T47D (cell line): Measurements from ENCODE around the gene ARGLU1.

Experiments used
- DNase-seq, 2 experiments: peaks; one replicate each; pipeline versions ENCODE4 v3.0.0 to v3.0.0-alpha.2; 2011 to 2012; ENCODE audit warnings: low read depth in 1 of 2, low spot score in 1 of 2
- JUND ChIP-seq: IDR thresholded peaks from 2 replicates; pipeline ENCODE4 v1.6.1; 2012; ENCODE audit warnings: low read depth
- in situ Hi-C: cut with HindIII; loops from 2 replicates; pipeline ENCODE4 v1.10.0; 2016; ENCODE audit warnings: low sequenced_read_pairs, low pct_unique_long_range_greater_than_20kb

ARGLU1 gene

DNA sequence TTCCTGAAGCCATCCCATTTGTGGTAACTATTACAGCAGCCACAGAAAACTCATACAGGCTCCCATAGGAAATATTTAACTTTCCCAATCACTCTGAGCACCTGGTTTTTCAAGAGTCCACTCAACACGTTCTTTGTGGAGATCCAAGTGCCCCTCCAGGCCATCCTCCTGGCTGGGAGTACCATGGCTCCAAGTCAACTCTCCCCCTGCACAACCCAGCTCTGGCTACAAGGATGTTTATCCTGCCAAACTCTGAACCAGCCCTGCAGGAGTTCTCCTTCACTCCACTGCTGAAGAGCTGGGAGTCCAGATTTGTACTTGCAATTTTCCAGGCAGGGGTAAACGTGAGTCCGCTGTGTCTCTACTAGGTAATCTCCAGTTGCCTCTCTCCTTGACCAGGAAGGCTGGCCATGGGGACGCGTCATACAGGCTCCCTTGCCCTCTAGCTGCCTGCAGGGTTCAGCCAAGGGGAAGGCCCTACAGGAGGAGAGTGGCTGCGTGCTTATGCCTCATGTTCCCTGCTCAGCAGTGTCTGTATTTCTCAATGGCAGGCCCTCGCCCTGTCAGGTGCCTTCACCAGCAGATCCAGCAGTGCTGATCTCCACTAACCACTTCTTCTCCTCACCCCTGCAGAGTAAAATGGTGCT, 29.9 kb upstream of the ARGLU1 start:
- DNase-seq, result no peak
- in situ Hi-C loops, result no loop called here
- TF ChIP-seq JUND, result no peak

DNA sequence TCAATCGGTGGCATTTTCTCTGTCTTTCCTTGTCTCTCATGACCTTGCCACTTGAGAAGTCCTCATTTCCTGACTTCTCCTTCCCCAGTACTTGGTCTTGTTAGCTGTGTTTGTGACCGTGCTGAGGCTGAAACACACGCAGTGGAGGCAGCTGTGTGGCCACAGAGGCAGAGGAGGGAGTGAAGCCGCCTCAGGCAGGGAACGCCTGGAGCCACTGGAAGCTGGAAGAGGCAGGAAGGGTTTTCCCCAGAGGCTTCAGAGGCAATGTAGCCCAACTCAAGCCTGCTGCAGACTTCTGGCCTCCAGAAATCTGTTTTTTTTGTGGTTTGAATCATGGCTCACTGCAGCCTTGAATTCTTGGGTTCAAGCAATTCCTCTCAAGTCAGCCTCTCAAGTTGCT, 29.2 kb upstream of the ARGLU1 start:
- in situ Hi-C loops, result no loop called here

DNA sequence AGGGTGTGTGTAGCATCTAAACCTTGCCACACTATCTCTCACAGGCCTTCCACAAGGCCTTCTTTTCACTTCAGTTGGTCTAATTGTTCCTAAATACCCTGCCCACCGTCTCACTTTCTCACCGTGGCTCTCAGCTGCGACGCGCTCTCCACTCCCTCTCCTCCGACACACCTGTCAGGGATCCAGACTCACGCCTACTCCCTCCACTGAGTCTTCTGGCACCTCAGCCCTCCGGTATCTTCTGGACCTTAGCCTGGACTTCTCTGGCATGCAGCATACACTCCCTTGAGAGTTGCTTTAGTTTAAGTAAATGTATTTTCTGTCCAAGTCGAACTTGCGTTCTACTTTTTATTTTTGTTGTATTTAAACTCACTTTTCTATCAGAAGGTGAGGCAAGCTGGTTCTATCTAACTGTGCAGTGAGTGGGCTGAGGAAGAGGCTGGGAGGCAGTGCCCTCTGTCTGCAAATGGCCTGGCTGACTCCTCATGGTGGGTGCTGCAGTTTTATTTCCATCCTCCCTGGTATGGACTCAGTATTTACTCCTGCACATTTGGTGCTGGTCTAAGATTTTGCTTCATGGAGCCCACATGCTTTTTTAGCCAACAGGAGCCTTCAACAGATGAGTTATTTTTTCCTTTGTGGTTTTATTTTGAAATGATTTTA, 28.5 kb upstream of the ARGLU1 start:
- TF ChIP-seq JUND, result no peak
- in situ Hi-C loops, result no loop called here
- DNase-seq, result no peak

More for the DNA sequence above, 29.2 kb upstream of the ARGLU1 start:
- DNase-seq, result no peak
- TF ChIP-seq JUND, result no peak

DNA sequence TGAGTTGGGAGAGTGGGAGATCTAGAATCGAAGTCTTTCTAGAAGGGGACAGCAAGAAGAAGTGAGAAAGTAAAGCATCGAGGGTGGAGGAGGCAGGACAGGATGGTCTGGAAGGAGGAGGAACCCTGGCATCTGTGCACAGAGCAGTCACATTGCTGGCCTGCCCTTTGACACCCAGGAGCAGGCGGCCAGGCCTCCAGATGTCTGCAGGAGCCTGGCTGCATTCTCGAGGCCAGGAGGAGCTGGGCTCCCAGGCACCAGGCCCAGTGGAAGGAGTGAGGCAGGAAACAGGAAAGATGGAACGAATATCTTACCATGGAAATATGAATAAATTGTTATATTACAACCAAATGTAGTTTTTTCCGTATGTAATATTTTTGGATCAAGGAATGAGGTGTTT, 27.7 kb upstream of the ARGLU1 start:
- DNase-seq, result no peak
- in situ Hi-C loops, result no loop called here
- no peak for TF ChIP-seq JUND

DNA sequence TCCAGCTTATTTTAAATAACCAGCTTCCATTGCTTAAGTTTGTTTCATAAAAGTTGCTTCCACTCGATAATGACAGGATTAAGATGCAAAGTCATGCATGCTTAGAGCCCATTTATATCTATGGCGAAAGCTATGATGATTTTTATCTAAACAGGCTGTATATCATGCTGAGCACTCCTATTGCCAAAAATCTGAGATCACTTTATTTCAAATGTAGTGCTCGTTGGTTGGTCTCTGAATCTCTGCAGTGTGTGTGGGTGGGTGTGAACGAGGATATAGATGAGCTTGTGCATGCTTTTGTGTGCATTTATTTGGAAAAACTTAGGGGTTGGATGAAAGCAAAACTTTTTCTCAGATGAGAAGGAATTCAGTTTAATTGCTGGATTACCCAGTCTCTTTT, 27.0 kb upstream of the ARGLU1 start:
- no peak for TF ChIP-seq JUND
- in situ Hi-C loops, result no loop called here
- no peak for DNase-seq

DNA sequence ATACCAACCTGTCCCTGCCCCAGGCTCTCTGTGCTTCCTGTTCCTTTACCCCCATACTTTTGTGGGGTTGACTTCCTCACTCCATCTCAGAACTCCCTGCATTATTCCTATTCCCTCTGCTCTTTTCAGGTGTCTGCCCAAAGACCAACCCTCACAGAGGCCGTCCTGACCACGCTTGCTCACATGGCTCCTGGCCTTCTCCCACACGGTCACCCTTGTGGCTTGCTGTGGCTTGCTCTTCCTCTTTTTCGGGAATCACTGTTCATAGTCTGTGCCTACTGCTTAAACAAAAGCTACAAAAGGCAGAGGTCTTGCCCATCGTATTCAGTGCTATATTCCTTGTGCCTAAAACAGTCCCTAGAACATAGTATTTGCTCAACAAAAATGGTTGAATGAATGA, 25.2 kb upstream of the ARGLU1 start:
- DNase-seq, result no peak
- in situ Hi-C loops, result no loop called here
- no peak for TF ChIP-seq JUND

DNA sequence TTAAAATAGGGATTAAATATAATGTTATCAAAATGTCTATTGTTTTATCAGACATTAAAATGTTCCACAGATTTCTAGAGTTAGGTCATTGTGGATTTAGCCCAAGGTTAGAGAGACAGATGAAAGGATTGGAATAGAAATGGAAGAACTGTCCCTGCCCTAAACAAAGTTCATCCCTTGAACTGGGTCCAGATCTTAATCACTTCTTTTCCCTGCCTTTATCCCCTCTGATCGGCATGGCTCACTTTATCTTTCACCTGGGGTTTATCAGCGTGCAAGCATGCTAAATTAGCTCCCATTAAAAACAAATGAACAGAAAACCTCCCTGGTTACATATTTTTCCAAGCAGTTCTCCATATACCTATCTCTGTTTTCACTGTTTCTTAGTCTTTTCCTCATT, 23.4 kb upstream of the ARGLU1 start:
- TF ChIP-seq JUND, result no peak
- no peak for DNase-seq
- in situ Hi-C loops, result no loop called here

DNA sequence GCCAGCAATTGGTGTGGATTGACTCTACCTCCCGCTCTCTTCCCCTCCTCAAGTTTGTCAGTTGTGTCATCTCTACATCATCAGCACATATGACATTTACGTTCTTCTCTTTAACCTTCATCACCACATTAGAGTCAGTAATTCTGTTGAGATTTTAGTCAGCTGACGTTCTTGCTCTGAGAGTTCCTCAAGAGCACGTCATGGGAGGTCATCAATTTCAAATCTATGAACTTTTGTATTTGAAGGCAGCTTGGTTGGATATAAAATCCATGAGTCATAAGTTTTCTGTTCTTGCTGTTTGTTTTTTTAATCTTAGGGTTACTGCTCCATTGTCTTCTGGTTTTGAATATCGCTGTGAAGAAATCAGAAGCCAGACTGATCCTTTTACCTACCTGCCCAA, 21.8 kb upstream of the ARGLU1 start:
- TF ChIP-seq JUND, result no peak
- no peak for DNase-seq
- in situ Hi-C loops, result no loop called here

DNA sequence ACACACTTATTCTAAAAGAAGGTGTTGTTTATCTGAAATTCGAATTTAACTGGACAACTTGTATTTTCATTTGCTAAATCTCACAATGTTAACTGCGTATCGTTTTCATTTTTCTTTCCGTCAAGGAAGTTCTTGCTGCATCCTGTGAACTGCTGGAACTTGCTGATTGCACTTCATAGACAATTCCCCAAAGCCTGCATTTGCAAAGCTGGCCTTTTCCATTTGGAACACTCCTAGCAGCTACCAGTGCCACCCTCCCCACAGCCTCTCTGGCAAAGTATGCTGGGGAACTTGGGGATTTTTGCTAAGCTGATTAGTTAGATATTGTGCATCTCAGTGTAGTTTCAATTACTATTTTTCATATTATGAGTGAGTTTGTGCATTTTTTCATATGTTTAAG, 20.4 kb upstream of the ARGLU1 start:
- in situ Hi-C loops, result no loop called here
- TF ChIP-seq JUND, result no peak
- no peak for DNase-seq

DNA sequence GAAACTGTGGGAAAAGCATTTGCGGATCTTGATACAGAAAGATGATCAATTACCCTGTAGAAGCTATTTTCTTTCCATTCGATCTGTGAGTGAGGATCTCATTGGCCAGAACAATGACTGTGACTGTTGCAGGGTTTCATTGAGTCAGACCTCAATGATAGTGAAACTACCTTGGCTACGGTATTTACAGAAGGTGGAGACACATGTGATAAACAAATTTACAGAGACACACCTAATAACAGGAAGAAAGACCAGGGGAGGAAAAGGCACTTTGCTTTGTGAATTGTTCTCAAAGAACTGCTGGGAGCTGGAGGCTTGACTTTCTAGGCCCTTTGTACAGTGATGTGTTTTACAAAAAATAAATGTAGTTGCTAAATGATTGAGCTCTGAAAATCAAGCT, 19.9 kb upstream of the ARGLU1 start:
- TF ChIP-seq JUND, result no peak
- no peak for DNase-seq
- in situ Hi-C loops, result no loop called here

DNA sequence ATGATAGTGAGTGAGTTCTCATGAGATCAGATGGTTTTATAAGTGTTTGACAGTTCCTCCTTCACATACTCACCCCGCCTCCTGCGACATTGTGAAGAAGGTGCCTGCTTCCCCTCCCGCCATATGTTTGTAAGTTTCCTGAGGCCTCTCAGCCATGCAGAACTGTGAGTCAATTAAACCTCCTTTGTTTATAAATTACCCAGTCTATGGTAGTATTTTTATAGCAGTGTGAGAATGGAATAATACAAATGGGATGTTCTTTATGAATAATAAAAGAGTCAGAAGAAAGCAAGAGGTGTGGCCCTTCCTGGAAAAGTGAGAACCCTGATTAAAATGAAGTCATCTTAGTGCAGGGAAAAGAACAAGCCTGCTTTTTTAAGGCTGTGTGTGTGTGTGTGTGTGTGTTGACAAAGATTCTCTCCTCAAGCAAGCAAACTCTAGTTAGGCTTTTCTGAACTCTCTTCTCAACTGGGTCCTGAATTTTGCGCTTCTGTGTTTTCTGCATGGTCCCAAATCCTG, 18.8 kb upstream of the ARGLU1 start:
- in situ Hi-C loops, result no loop called here
- no peak for TF ChIP-seq JUND
- no peak for DNase-seq

DNA sequence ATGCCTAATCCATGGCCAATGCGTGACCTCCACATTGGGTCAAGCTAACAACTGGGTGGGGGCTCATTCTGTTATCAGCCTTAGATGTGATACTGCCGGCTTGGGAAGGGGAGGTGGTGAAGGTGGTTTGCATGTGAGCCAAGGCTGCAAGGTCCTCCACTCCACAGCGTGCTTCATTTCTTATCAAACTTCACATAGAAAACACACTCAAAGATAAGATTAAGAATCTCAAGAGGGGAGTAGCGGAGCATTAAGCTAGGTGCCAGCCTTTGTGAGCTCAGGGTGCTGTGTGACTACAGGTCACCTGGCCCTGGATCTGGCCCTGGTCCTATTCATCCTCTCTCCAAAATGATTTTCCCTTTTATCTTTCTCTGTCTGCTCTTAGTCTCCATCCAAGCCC, 13.3 kb upstream of the ARGLU1 start:
- in situ Hi-C loops, result no loop called here
- no peak for TF ChIP-seq JUND
- no peak for DNase-seq

DNA sequence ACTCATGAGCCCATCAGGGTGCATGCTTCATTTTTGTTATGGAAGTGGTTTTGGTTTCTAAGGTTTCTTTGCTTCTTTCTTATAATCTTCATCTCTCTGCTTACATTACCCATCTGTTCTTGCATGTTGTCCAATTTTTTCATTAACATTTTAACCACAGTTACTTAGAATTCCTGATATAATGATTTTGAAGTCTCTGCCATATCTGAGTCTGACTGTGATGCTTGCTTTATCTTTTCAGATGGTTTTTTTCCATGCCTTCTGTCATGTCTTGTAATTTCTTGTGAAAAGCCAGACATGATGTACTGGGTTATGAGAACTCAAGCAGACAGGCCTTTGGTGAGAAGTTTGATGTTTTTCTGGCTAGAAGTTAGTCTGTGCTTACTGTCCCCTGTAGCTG, 8.0 kb upstream of the ARGLU1 start:
- in situ Hi-C loops, result no loop called here
- DNase-seq, result no peak
- TF ChIP-seq JUND, result no peak

DNA sequence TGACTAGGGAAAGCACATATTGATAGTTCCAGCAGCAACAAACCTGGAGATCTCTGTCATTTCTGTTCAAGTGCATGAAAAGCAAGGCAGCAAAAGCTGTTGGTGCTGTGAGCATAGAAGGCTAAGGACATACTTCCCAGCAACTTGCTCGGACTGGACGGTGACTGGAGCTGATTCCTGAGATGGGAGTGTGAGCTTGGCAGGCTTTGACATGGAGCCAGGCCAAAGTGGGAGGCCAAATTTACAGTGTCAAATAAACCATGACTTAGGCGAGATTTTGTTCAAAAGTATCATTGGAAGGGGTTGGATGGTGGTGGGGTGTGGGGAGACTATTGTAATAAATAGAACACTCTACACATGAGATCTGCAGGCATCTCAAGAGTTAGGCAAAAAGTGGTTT, 5.9 kb upstream of the ARGLU1 start:
- no peak for DNase-seq
- TF ChIP-seq JUND, result no peak
- in situ Hi-C loops, result no loop called here
